Mesodermal cell (in vitro differentiated cells): ENCODE measurements around the gene TBL1Y.
"Not testable (repeated sequence)": the region's sequence is repeated elsewhere in the genome, so short reads cannot be mapped to it uniquely, and the experiment has no call there.

ENCODE experiments used
- H3K27ac ChIP-seq: 2 replicates; pipeline ENCODE4 v1.7.0; 2013; ENCODE audit warnings: mild to moderate bottlenecking, low read depth, low read length, moderate library complexity; ENCODE audit not compliant: severe bottlenecking
- H3K36me3 ChIP-seq: 2 replicates; pipeline ENCODE4 v1.7.1; 2013; ENCODE audit warnings: mild to moderate bottlenecking, low read length, moderate library complexity; ENCODE audit not compliant: control insufficient read depth, insufficient read depth
- H3K4me1 ChIP-seq: one replicate; pipeline ENCODE4 v1.7.1; 2013; ENCODE audit warnings: mild to moderate bottlenecking, low read length; ENCODE audit not compliant: insufficient read depth, control insufficient read depth, poor library complexity, severe bottlenecking
- H3K4me3 ChIP-seq: 2 replicates; pipeline ENCODE4 v1.7.0; 2013; ENCODE audit warnings: low read length, control low read depth, mild to moderate bottlenecking; ENCODE audit not compliant: insufficient read depth, poor library complexity, severe bottlenecking; ENCODE audit errors: extremely low read depth
- H3K9me3 ChIP-seq: 2 replicates; pipeline ENCODE4 v1.7.1; 2013; ENCODE audit warnings: mild to moderate bottlenecking, low read length, moderate library complexity; ENCODE audit not compliant: control insufficient read depth
- WGBS, 2 experiments: methylation state at CpG; one replicate each; pipeline ENCODE4 v1.1.5; 2013; ENCODE audit warnings: missing lambda C conversion rate in 2 of 2; ENCODE audit not compliant: insufficient coverage in 2 of 2; 5-methylcytosine and 5-hydroxymethylcytosine counted together

TBL1Y gene

DNA sequence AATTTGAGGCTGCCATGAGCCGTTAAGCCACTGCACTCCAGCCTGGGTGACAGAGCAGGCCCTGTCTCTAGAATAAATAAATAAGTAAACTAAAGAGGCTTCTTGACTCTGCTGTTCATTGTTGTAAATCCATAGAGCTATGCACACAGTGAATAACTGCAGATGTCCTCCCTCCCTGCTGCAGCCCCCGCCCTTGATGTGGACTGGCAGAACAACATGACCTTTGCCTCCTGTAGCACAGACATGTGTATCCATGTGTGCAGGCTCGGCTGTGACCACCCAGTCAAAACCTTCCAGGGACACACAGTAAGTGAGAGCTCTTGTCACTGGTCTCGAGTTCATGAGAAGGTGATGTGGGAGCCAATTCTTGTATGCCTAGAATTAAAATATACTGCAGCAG is 170.1 kb downstream of the TBL1Y start:
- H3K9me3 ChIP-seq, H3K4me1 ChIP-seq, H3K27ac ChIP-seq, H3K4me3 ChIP-seq, H3K36me3 ChIP-seq: not testable (repeated sequence)
- WGBS, 2 experiments = 100% methylated on average over 1 of the region's 4 CpGs; no CpG with 5 or more reads in 1 of the 2 experiments

DNA sequence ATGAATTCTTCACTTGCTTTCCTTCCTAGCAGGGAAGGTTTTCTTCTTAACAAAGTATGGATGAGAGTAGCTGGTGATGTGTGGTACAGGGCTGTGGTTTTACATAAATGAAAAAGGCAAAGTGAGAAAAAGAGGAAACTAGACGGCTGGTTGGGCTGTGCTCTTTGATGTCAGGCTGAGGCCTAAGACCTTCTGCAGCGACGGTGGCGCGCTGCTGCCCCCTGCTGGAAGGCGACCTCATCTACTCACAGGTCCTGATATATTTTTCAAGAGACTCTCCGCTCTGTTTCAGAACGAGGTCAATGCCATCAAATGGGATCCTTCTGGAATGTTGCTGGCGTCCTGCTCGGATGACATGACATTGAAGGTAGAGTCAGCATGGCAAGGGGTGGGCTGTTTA is 175.1 kb downstream of the TBL1Y start:
- H3K4me3 ChIP-seq = no peak overlapping the region
- H3K4me1 ChIP-seq = no peaks in the 10 kb centered on the region
- 9% methylated on average over 7 of the region's 10 CpGs; no CpG with 5 or more reads in 1 of the 2 experiments for WGBS, 2 experiments
- no peak overlapping the region for H3K27ac ChIP-seq
- H3K36me3 ChIP-seq = no peaks in the 10 kb centered on the region
- no peaks in the 10 kb centered on the region for H3K9me3 ChIP-seq

DNA sequence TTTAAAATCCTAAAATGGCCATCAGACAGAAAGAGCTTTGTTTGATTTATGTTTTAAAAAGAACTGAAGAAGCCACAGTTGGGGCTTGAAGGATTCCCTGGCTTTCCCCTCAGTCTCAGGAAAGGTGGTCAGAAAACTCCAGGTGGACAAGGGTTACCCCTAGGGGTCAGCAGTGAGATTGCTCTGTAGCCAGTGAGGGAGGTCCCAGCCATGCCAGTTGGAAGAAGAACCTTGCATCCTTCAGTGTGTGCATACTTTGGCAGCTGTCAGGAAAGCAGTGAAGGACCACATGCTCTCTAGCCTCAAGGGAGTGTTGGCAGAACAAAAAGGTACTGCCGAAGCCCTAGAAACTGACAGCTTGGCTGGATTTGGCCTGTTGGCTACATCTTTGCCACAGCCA is 182.3 kb downstream of the TBL1Y start:
- WGBS, 2 experiments = 86% methylated on average over 1 of the region's 1 CpG; no CpG with 5 or more reads in 1 of the 2 experiments
- Histone ChIP-seq H3K4me3 (no peak overlapping the region), H3K27ac (no peak overlapping the region), H3K4me1 (peaks cover 7% of the 10 kb centered on the region), H3K9me3 (no peaks in the 10 kb centered on the region), H3K36me3 (no peaks in the 10 kb centered on the region)

- 80 to 100% methylated on average over 1 of the region's 2 CpGs for WGBS, 2 experiments
- H3K9me3 ChIP-seq = no peaks in the 10 kb centered on the region
- H3K4me3 ChIP-seq = no peak overlapping the region
- peaks cover 7% of the 10 kb centered on the region for H3K4me1 ChIP-seq
- H3K27ac ChIP-seq = peak overlapping the region; percentile 91
- H3K36me3 ChIP-seq = no peaks in the 10 kb centered on the region
These were observed 183.9 kb downstream of the TBL1Y start for GRCh38 chrY:7094365-7094764.

DNA sequence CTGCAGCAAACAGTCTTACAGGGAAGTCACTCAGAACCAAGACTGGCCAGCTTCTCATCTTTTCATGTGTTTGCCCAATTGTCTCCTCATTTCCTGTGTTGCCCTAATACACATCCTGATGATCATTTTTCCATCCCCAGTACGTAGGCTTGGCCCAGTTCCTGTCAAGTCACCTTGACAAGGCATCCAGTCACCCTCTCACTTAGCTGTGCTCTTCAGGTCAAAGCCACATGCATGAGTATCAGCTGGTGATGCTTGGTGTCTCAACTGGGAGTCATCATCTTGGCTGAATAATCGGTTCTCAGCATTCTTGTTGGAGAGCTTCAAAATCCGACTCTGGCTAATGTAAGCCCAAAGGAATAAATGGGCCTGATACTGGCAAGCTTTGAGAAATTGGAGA is 186.5 kb downstream of the TBL1Y start:
- Histone ChIP-seq H3K9me3 (no peaks in the 10 kb centered on the region), H3K27ac (no peak overlapping the region), H3K36me3 (no peaks in the 10 kb centered on the region), H3K4me1 (peaks cover 7% of the 10 kb centered on the region), H3K4me3 (no peak overlapping the region)
- WGBS, 2 experiments = 78 to 100% methylated on average over 1 to 2 of the region's 3 CpGs

DNA sequence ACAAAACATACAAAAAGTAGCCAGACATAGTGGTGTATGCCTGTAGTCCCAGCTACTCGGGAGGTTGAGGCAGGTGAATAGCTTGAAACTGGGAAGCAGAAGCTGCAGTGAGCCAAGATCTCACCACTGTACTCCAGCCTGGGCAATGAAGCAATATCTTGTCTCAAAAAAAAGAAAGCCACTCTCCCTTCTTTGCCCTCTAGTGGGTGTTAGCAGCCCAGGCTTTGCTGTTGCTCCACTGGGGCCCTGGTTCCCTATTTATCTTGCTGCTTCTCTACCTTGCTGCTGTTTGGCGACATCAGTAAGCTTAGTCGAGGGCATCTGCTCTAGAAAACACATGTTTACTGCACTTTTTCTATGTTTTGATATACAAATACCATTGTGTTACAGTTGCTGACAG is 189.2 kb downstream of the TBL1Y start:
- H3K36me3 ChIP-seq = no peaks in the 10 kb centered on the region
- H3K27ac ChIP-seq = no peak overlapping the region
- peaks cover 10% of the 10 kb centered on the region for H3K4me1 ChIP-seq
- no peak overlapping the region for H3K4me3 ChIP-seq
- 100% methylated on average over 1 of the region's 3 CpGs; no CpG with 5 or more reads in 1 of the 2 experiments for WGBS, 2 experiments
- no peaks in the 10 kb centered on the region for H3K9me3 ChIP-seq

DNA sequence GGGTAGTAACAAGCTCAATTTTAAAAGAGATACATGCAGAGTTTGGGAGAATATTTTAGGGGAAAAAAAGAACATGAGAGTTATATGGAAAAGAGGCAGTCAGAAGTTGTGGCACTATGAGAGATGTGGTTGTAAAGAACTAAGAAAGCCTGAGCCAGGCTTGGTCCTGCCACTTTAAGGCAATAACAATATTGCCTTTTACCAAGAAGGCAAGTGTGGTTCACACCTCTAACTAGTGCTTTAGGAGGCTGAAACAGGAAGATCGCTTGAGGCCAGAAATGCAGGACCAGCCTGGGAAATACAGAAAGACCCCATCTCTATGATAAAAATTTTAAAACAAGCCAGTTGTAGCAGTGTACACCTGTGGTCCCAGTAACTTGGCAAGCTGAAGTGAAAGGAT is 192.2 kb downstream of the TBL1Y start:
- WGBS, 2 experiments = no CpG with 5 or more reads among the region's 1 CpG
- H3K9me3 ChIP-seq = no peaks in the 10 kb centered on the region

DNA sequence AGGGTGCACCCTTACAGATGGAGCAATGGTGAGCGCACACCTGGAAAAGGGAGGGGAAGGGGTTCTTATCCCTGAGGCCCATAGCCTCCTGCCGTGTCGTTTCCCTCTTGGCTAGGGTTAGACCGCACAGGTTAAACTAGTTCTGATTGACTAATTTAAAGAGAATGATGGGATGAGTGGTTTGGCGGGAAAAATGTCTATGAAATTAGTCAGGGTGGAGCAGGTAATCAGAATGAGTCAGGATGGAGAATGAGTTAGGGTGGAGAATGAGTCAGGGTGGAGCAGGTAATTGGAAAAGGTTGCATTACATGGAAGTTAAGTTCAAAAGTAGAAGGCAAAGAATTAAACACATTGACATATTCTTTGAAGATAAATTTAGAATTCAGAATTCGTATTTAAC is 196.7 kb downstream of the TBL1Y start:
- Histone ChIP-seq H3K4me1 (peaks cover 5% of the 10 kb centered on the region), H3K27ac (no peak overlapping the region), H3K36me3 (no peaks in the 10 kb centered on the region), H3K4me3 (no peak overlapping the region), H3K9me3 (no peaks in the 10 kb centered on the region)
- 100% methylated on average over 2 of the region's 6 CpGs; no CpG with 5 or more reads in 1 of the 2 experiments for WGBS, 2 experiments

More for the DNA sequence above, 192.2 kb downstream of the TBL1Y start:
- no peak overlapping the region for H3K4me3 ChIP-seq
- H3K27ac ChIP-seq = no peak overlapping the region
- no peaks in the 10 kb centered on the region for H3K36me3 ChIP-seq
- H3K4me1 ChIP-seq = peaks cover 5% of the 10 kb centered on the region

- Histone ChIP-seq H3K36me3 (no peaks in the 10 kb centered on the region), H3K4me3 (no peak overlapping the region), H3K9me3 (no peaks in the 10 kb centered on the region), H3K4me1 (no peaks in the 10 kb centered on the region), H3K27ac (no peak overlapping the region)
- 80 to 86% methylated on average over 1 of the region's 3 CpGs for WGBS, 2 experiments
These were observed 199.6 kb downstream of the TBL1Y start for GRCh38 chrY:7110086-7110485.

- 100% methylated on average over 2 of the region's 5 CpGs; no CpG with 5 or more reads in 1 of the 2 experiments for WGBS, 2 experiments
- no peak overlapping the region for H3K4me3 ChIP-seq
- no peaks in the 10 kb centered on the region for H3K9me3 ChIP-seq
- no peaks in the 10 kb centered on the region for H3K36me3 ChIP-seq
- H3K4me1 ChIP-seq = no peaks in the 10 kb centered on the region
- H3K27ac ChIP-seq = no peak overlapping the region
These were observed 205.4 kb downstream of the TBL1Y start for GRCh38 chrY:7115871-7116270.

DNA sequence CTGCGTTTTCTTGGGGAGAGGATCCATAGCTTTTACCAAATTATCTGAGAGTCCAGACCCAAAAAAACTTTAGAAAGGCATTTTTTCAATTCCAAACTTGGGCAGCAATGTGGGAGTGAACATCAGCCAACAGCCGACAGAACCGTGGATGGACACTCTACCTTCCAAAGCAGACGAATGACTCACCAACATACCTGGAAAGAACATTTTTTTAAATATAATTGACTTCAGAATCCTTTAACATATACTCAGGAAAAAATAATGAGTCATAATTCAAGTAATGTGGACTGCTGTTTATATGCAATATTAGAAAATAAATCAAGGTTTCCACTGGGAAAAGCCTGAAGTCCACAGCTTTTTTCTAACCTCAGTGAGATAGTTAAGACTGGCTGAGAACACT is 211.7 kb downstream of the TBL1Y start:
- no peak overlapping the region for H3K27ac ChIP-seq
- no CpG with 5 or more reads among the region's 4 CpGs for WGBS, 2 experiments

More for the DNA sequence above, 211.7 kb downstream of the TBL1Y start:
- Histone ChIP-seq H3K4me3 (no peak overlapping the region), H3K36me3 (no peaks in the 10 kb centered on the region), H3K9me3 (no peaks in the 10 kb centered on the region), H3K4me1 (no peaks in the 10 kb centered on the region)
